SJSA1 (cell line): Measurements from ENCODE around the gene TTYH2. TPM values are rescaled to one million over a fixed set of nuclear protein-coding genes. Genes with fewer than 3 reads are reported as not detected.

ENCODE experiments used
- DNase-seq, 2 experiments: peaks; one replicate each; pipeline ENCODE4 v3.0.0-alpha.2; 2015 to 2020; ENCODE audit warnings: low spot score in 2 of 2, low read depth in 1 of 2
- H3K27ac ChIP-seq: fragments of 250-450 bp; sonication (Bioruptor Pico); 2 replicates; pipeline ENCODE4 v1.5.1; 2020; ENCODE audit warnings: mild to moderate bottlenecking, moderate library complexity
- H3K27me3 ChIP-seq: fragments of 250-450 bp; sonication (Bioruptor Pico); replicated peaks from 2 replicates; pipeline ENCODE4 v1.5.1; 2020; ENCODE audit warnings: mild to moderate bottlenecking, moderate library complexity
- H3K36me3 ChIP-seq: fragments of 250-450 bp; sonication (Bioruptor Pico); 2 replicates; pipeline ENCODE4 v1.5.1; 2020; ENCODE audit warnings: mild to moderate bottlenecking
- H3K4me1 ChIP-seq: fragments of 250-450 bp; sonication (Bioruptor Pico); replicated peaks from 2 replicates; pipeline ENCODE4 v1.6.1; 2021; ENCODE audit warnings: mild to moderate bottlenecking
- H3K4me3 ChIP-seq: fragments of 250-450 bp; sonication (Bioruptor Pico); 2 replicates; pipeline ENCODE4 v1.5.1; 2020; ENCODE audit warnings: mild to moderate bottlenecking
- H3K9me3 ChIP-seq: fragments of 250-450 bp; sonication (Bioruptor Pico); replicated peaks from 2 replicates; pipeline ENCODE4 v1.5.1; 2020; ENCODE audit warnings: mild to moderate bottlenecking
- total RNA-seq: library from RNA; depleted of rRNA; stranded (reverse); fragments of >200 nt; shearing (Covaris generic); gene quantifications from 2 replicates; pipeline ENCODE4 v1.2.3, GENCODE V29; 2014

TTYH2 gene
- total RNA-seq, 1 experiment from 2014 or later, result 0.50 TPM

DNA sequence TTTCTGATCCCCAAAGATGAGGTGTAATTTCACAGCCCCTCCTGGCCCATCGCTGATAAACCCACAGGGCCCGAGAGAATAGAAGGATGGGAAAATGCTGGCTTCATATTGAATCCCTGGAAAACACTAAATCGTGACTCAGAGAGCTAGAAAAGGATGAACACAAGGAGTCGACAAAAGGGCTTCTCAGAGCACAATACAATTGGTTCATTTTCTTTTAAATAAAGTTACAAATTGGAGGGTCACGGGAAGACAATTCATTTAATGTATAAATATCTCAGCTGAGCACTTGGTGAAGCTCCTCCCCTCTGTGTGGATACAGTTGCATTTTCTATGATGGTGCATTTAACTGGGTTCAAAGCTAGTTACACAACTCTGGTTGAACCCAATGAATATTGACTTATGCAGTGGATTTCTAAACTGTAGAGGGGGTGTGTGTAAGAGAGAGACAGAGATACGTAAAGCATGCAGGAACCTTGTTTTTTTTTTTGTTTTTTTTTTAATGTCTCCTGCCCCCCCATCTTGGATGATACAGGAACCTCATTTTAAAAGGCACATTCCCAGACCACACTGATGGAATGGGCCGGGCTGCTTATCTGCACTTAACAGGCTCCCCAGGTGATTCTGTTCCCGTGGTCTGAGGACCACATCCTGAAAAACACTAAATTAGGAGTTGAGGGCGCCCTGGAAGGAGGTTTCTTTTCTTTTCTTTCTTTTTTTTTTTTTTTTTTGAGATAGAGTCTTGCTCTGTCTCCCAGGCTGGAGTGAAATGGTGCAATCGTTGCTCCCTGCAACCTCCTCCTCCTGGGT is 14.1 kb downstream of the TTYH2 start:
- Histone ChIP-seq H3K27me3 (peaks cover 55% of the 10 kb centered on the region), H3K4me3 (no peak overlapping the region), H3K4me1 (no peaks in the 10 kb centered on the region), H3K27ac (no peak overlapping the region), H3K36me3 (no peaks in the 10 kb centered on the region), H3K9me3 (no peaks in the 10 kb centered on the region)
- DNase-seq, result no peak

DNA sequence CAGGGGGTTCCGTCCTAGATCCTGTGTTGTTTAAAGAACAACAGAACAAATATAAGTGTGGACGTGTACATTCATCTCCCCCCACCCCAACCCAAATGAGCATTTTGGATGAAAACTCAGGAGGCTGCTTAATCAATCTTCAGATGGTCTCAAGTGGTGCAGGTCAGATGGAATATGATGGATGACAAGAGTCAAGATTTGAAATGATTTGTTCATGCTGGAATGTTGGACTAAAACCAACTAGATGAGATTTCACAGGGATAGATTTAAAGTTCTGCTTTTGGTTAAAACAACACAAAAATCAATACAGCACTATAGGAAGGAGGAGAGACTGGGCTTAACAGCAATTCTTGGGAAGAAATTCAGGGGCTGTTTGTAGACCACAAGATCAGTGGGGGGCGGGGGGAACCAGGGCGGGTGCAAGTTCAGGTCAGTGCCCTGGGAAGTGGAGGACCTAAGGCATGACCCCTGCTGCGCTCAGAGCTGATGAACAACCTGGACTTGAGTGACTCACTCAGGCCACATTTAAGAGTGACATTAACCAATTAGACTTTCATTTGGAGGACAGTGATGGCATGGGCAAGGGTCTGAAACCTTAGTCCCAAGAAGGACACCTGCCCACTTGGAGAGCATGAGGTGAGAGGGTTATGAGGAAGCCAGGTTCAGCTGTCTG is 15.1 kb downstream of the TTYH2 start:
- no peak for DNase-seq
- no peak overlapping the region for H3K4me3 ChIP-seq
- H3K27ac ChIP-seq, result no peak overlapping the region
- no peaks in the 10 kb centered on the region for H3K4me1 ChIP-seq
- H3K36me3 ChIP-seq, result no peaks in the 10 kb centered on the region
- H3K9me3 ChIP-seq, result no peaks in the 10 kb centered on the region
- H3K27me3 ChIP-seq, result peaks cover 65% of the 10 kb centered on the region

DNA sequence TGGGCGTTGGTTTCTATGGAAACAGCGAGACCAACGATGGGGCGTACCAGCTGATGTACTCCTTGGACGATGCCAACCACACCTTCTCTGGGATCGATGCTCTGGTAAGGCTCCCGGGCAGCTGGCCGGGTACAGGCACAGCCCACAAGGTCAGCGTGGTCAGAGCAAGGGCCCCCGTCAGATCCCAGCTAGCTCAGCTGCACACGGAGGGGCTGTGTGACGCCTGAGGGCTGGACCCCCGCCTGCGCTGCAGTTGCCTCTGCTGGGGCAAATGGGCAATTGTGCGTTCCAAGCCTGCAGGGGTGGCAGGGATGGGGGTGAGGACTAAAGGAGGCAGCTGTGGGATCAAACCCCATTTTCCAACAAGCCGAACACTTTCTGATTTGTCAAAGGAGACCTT is 17.5 kb downstream of the TTYH2 start:
- Histone ChIP-seq H3K4me1 (no peaks in the 10 kb centered on the region), H3K4me3 (no peak overlapping the region), H3K27ac (no peak overlapping the region), H3K9me3 (no peaks in the 10 kb centered on the region), H3K36me3 (no peaks in the 10 kb centered on the region), H3K27me3 (peaks cover 75% of the 10 kb centered on the region)
- no peak for DNase-seq

DNA sequence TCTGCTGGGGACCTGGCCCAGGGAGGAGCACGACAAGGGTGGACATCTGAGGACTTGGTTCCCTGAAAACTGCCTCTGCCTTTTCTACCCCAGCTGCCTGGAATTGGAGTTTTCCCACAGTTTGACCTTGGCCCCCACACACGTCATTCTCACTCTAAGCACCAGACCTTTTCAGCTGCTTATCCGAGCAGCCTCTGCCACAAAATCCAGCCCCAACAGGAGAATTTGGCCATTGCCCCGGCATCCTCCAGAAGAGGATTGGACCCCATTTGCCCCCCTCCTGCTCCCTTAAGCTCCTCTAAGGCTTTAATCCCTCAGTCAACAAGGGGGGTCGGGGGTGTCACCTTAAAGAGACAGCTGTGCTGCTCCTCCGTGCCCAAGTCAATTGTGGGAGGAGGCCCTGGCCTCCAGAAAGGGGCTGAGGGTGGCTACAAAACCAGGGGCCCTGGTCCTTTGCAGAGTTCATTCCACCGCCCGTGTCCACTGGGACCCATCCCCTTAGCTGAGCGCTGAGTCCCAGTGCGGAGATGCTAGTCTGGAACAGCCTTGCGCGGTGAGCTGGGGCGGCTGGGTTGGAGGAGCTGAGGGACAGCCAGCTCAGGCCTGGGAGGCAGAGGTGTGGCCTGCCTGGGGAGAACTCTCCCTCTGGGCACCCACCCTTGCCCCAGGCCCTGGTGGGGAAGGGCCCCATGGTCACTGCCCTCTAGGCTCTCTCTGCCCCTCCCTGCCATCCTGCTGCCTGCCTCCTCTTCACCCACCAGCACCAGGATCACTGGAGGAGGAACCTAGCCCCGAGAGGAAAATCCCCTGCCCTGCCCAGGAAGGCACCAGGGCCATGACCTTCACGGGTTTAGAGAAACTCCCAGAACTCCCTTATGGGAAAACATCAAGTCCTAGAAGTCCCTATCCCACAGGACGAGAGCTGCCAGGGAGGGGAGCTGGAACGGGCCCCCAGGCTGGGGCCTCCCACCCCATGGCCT is 18.8 kb downstream of the TTYH2 start:
- Histone ChIP-seq H3K4me1 (no peaks in the 10 kb centered on the region), H3K9me3 (no peaks in the 10 kb centered on the region), H3K27ac (no peak overlapping the region), H3K27me3 (peaks cover 69% of the 10 kb centered on the region), H3K36me3 (no peaks in the 10 kb centered on the region), H3K4me3 (no peak overlapping the region)
- no peak for DNase-seq

- Histone ChIP-seq H3K4me1 (no peaks in the 10 kb centered on the region), H3K4me3 (no peak overlapping the region), H3K27me3 (peaks cover 54% of the 10 kb centered on the region), H3K9me3 (no peaks in the 10 kb centered on the region), H3K36me3 (no peaks in the 10 kb centered on the region), H3K27ac (no peak overlapping the region)
- no peak for DNase-seq
These were observed 20.6 kb downstream of the TTYH2 start for GRCh38 chr17:74233937-74234336.

- no peak for DNase-seq
- Histone ChIP-seq H3K27ac (no peak overlapping the region), H3K4me1 (no peaks in the 10 kb centered on the region), H3K36me3 (no peaks in the 10 kb centered on the region), H3K4me3 (no peak overlapping the region), H3K27me3 (peaks cover 53% of the 10 kb centered on the region), H3K9me3 (no peaks in the 10 kb centered on the region)
These were observed 21.1 kb downstream of the TTYH2 start for GRCh38 chr17:74234486-74234885.

DNA sequence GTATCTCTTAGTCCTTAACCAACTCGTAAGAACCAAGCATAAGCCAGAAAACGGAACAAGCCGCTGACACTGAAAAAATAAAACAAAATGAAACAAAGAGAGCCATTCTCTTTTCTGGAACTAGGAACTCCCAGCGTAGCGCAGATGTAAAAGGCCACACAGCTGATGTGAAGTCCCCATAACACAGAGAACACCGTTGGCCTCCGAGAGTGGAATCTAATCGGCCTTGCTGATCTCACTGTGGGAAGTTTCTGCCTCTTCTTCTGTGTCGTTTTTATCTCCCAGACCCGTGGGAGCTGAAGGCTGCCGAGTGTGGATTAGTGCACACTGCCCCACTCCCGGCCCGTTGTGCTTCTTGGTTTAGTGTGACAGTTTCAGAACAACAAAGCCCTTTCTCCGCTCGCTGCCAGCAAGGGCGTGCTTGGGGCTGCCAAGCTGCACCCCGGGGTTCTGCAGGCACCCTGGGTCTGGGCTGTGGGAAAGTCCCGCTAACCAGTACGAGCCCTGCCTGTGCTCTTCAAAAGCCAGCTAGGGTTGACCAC is 21.7 kb downstream of the TTYH2 start:
- no peak for DNase-seq
- Histone ChIP-seq H3K4me3 (no peak overlapping the region), H3K27ac (no peak overlapping the region), H3K36me3 (no peaks in the 10 kb centered on the region), H3K4me1 (no peaks in the 10 kb centered on the region), H3K9me3 (no peaks in the 10 kb centered on the region), H3K27me3 (peaks cover 54% of the 10 kb centered on the region)

GRCh38 chr17:74235911-74236371 is 22.6 kb downstream of the TTYH2 start:
- Histone ChIP-seq H3K27ac (no peak overlapping the region), H3K27me3 (peaks cover 57% of the 10 kb centered on the region), H3K4me3 (no peak overlapping the region), H3K36me3 (no peaks in the 10 kb centered on the region), H3K4me1 (no peaks in the 10 kb centered on the region), H3K9me3 (no peaks in the 10 kb centered on the region)
- no peak for DNase-seq

DNA sequence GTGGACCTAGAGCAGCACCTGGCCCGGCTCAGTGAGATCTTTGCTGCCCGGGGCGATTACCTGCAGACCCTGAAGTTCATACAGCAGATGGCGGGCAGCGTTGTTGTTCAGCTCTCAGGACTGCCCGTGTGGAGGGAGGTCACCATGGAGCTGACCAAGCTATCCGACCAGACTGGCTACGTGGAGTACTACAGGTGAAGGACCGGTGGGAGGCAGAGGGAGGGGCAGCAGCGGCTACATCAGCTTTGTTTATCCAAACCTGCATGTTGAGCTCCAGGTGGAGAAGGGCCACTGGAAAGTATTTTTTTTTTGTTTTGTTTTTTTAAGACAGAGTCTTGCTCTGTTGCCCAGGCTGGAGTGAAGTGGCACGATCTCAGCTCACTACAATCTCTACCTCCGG is 23.9 kb downstream of the TTYH2 start:
- DNase-seq, result no peak

GRCh38 chr17:74239172-74239571 is 25.8 kb downstream of the TTYH2 start:
- H3K4me3 ChIP-seq, result no peak overlapping the region
- H3K9me3 ChIP-seq, result no peaks in the 10 kb centered on the region
- H3K36me3 ChIP-seq, result no peaks in the 10 kb centered on the region
- no peak overlapping the region for H3K27ac ChIP-seq
- H3K4me1 ChIP-seq, result no peaks in the 10 kb centered on the region
- peaks cover 51% of the 10 kb centered on the region for H3K27me3 ChIP-seq
- no peak for DNase-seq

More for the DNA sequence above, 23.9 kb downstream of the TTYH2 start:
- Histone ChIP-seq H3K27ac (no peak overlapping the region), H3K4me3 (no peak overlapping the region), H3K36me3 (no peaks in the 10 kb centered on the region), H3K4me1 (no peaks in the 10 kb centered on the region), H3K27me3 (peaks cover 64% of the 10 kb centered on the region), H3K9me3 (no peaks in the 10 kb centered on the region)

DNA sequence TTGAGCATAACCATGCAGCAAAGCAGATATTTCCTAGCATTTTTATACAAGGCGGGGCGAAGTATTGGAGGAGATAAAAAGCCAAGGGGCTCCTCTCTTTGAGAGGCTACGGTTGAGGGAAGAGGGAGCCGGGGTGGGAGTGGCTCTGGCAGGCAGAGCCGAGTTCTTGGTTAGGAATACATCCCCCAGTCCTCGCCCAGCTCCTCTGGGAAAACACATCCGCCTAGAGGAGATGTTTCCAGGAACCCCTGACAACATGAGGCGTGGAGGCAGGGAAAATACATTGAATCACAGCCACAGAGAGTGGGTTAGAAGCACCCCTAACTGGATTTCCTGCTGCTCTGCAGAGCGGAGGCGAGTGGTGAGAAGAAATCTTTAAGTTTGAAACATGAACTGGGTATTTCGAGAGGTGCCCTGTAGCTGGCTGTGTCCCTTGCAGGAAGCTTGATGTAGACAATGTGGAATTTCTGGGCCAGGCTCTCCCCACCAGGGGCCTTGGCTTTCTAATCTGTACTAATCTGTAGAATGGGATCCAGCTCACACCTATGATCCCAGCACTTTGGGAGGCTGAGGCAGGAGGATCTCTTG is 27.3 kb downstream of the TTYH2 start:
- DNase-seq, result no peak
- Histone ChIP-seq H3K4me3 (no peak overlapping the region), H3K27ac (no peak overlapping the region), H3K27me3 (peaks cover 47% of the 10 kb centered on the region), H3K4me1 (no peaks in the 10 kb centered on the region), H3K36me3 (no peaks in the 10 kb centered on the region), H3K9me3 (no peaks in the 10 kb centered on the region)

GRCh38 chr17:74241431-74241830 is 28.1 kb downstream of the TTYH2 start:
- Histone ChIP-seq H3K4me1 (no peaks in the 10 kb centered on the region), H3K4me3 (no peak overlapping the region), H3K27ac (no peak overlapping the region), H3K27me3 (peaks cover 48% of the 10 kb centered on the region), H3K9me3 (0 out of 2 replicates have a peak, but pooled peaks cover 1% of the 10 kb centered on the region), H3K36me3 (no peaks in the 10 kb centered on the region)
- DNase-seq, result no peak

DNA sequence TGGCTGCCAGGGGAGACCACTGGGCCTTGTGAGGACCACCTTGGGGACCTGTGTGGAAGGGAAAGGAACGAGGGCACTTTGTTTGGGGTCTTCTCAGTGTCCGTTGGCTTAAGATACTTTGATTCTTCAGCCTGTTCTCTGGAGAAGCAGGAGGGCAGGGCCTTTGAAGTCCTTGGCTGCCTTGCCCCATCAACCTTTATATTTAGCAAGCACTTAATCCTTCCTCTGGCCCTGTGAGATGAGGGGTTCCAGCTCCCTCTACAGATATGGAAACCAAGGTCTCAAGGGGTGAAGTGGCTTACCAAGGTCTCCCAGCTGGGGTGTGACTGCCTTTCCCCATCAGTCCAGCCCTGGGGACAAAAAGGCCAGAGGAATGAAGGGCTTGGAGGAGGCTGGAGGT is 28.5 kb downstream of the TTYH2 start:
- Histone ChIP-seq H3K27me3 (peaks cover 51% of the 10 kb centered on the region), H3K4me3 (no peak overlapping the region), H3K4me1 (no peaks in the 10 kb centered on the region), H3K9me3 (0 out of 2 replicates have a peak, but pooled peaks cover 5% of the 10 kb centered on the region), H3K36me3 (no peaks in the 10 kb centered on the region), H3K27ac (no peak overlapping the region)
- no peak for DNase-seq
